Liver (tissue), 3 donors: ENCODE data around the gene RAMP3.

Experiments used
- ATF3 ChIP-seq: IDR thresholded peaks from 2 replicates; pipeline ENCODE4 v1.6.1; 2016; ENCODE audit warnings: antibody characterized with exemption
- CTCF ChIP-seq: fragments of 150-350 bp; IDR thresholded peaks from 2 replicates; pipeline ENCODE4 v1.5.1; 2017; ENCODE audit warnings: improper control_type of control experiment, low read depth, low read length; ENCODE audit not compliant: missing input control
- EGR1 ChIP-seq, 2 donors: IDR thresholded peaks; 2 replicates each; pipeline ENCODE4 v1.6.1; 2016 to 2018; ENCODE audit warnings: antibody characterized with exemption in 2 of 2, low read depth in 2 of 2
- FOXA1 ChIP-seq: IDR thresholded peaks from 2 replicates; pipeline ENCODE4 v1.6.1; 2016; ENCODE audit warnings: antibody characterized with exemption
- GABPA ChIP-seq, 2 donors: IDR thresholded peaks in 1 of 2; conservative IDR thresholded peaks in 1 of 2; 2 replicates each; pipeline ENCODE4 v1.6.1; 2016; ENCODE audit warnings: antibody characterized with exemption in 2 of 2, mild to moderate bottlenecking in 1 of 2, moderate library complexity in 1 of 2
- HNF4G ChIP-seq: IDR thresholded peaks from 2 replicates; pipeline ENCODE4 v1.6.1; 2016; ENCODE audit warnings: antibody characterized with exemption
- JUND ChIP-seq, 2 donors: IDR thresholded peaks; 2 replicates each; pipeline ENCODE4 v1.6.1; 2016; ENCODE audit warnings: antibody characterized with exemption in 2 of 2
- MAX ChIP-seq: IDR thresholded peaks from 2 replicates; pipeline ENCODE4 v1.6.1; 2016; ENCODE audit warnings: antibody characterized with exemption
- RAD21 ChIP-seq, 2 donors: IDR thresholded peaks; 2 replicates each; pipeline ENCODE4 v1.6.1; 2016; ENCODE audit warnings: antibody characterized with exemption in 2 of 2, mild to moderate bottlenecking in 2 of 2
- REST ChIP-seq: IDR thresholded peaks from 2 replicates; pipeline ENCODE4 v1.6.1; 2016; ENCODE audit warnings: antibody characterized with exemption, mild to moderate bottlenecking
- SP1 ChIP-seq: IDR thresholded peaks from 2 replicates; pipeline ENCODE4 v1.6.1; 2018; ENCODE audit warnings: antibody characterized with exemption, mild to moderate bottlenecking
- TAF1 ChIP-seq: conservative IDR thresholded peaks from 2 replicates; pipeline ENCODE4 v1.6.1; 2016; ENCODE audit warnings: antibody characterized with exemption, mild to moderate bottlenecking
- YY1 ChIP-seq: IDR thresholded peaks from 2 replicates; pipeline ENCODE4 v1.6.1; 2016; ENCODE audit warnings: antibody characterized with exemption, mild to moderate bottlenecking
- ZBTB33 ChIP-seq: IDR thresholded peaks from 2 replicates; pipeline ENCODE4 v1.6.1; 2016; ENCODE audit warnings: antibody characterized with exemption
- donor health status: healthy.
- donor health status: healthy.

- no peak for TF ChIP-seq ZBTB33
- TF ChIP-seq CTCF = no peak
- TF ChIP-seq HNF4G = no peak
- no peak for TF ChIP-seq REST
- no peak for TF ChIP-seq SP1
- TF ChIP-seq ATF3 = no peak
- no peak for TF ChIP-seq TAF1
- no peak for TF ChIP-seq GABPA (IDR thresholded peaks at IDR 0.05 in 1 of 2, conservative IDR thresholded peaks at IDR 0.05 in 1 of 2)
- TF ChIP-seq MAX = no peak
- no peak for TF ChIP-seq YY1
- TF ChIP-seq EGR1 (IDR thresholded peaks at IDR 0.05; ENCODE audit: low read depth in 2 of 2) = no peak
- TF ChIP-seq RAD21 (IDR thresholded peaks at IDR 0.05) = no peak
- no peak for TF ChIP-seq JUND (IDR thresholded peaks at IDR 0.05)
- TF ChIP-seq FOXA1 = no peak
Measured at GRCh38 chr7:45123913-45124710, 33.5 kb upstream of the RAMP3 start.
